Heart left ventricle (tissue), 16 donors: ENCODE results near the gene PAMR1. TPM values are rescaled to one million over a fixed set of nuclear protein-coding genes. Genes with fewer than 3 reads are reported as not detected.

Experiments used
- ATAC-seq, 4 donors: fragments of 200-7000 bp; cut with Tn5 transposase; one replicate each; pipeline ENCODE4 v1.9.1; 2020 to 2022; ENCODE audit warnings: moderate library complexity in 4 of 4, mild to moderate bottlenecking in 3 of 4, moderate number of reproducible peaks in 1 of 4
- DNase-seq, 5 donors: peaks; one replicate each; pipeline ENCODE4 v3.0.0-alpha.2; 2020
- H3K27ac ChIP-seq, 12 donors: fragments of 200-600 bp; sonication (generic) in 4 of 12; one replicate each; pipeline versions ENCODE4 v1.5.0 to v1.8.0; 2016 to 2022; ENCODE audit warnings: mild to moderate bottlenecking in 2 of 12
- H3K27me3 ChIP-seq, 9 donors: fragments of 200-600 bp; sonication (generic) in 2 of 9; one replicate each; pipeline versions ENCODE4 v1.5.1 to v1.8.0; 2016 to 2022; ENCODE audit warnings: mild to moderate bottlenecking in 3 of 9
- H3K36me3 ChIP-seq, 9 donors: fragments of 200-600 bp; sonication (generic) in 2 of 9; one replicate each; pipeline versions ENCODE4 v1.5.0 to v1.8.0; 2018 to 2022; ENCODE audit warnings: mild to moderate bottlenecking in 2 of 9
- H3K4me1 ChIP-seq, 12 donors: fragments of 200-600 bp; sonication (generic) in 4 of 12; one replicate each; pipeline versions ENCODE4 v1.5.0 to v1.8.0; 2016 to 2022; ENCODE audit warnings: mild to moderate bottlenecking in 3 of 12
- H3K4me3 ChIP-seq, 12 donors: fragments of 200-600 bp; sonication (generic) in 4 of 12; one replicate each; pipeline versions ENCODE4 v1.5.0 to v1.8.0; 2017 to 2022; ENCODE audit warnings: mild to moderate bottlenecking in 9 of 12, moderate library complexity in 4 of 12
- H3K9me3 ChIP-seq, 12 donors: fragments of 200-600 bp; sonication (generic) in 4 of 12; one replicate each; pipeline versions ENCODE4 v1.5.0 to v1.8.0; 2016 to 2022; ENCODE audit warnings: mild to moderate bottlenecking in 1 of 12
- CTCF ChIP-seq, 12 donors: fragments of 200-600 bp; sonication (generic) in 4 of 12; IDR thresholded peaks; one replicate each; pipeline versions ENCODE4 v1.5.0 to v1.8.0; 2018 to 2022; ENCODE audit warnings: antibody characterized with exemption in 12 of 12, mild to moderate bottlenecking in 5 of 12
- POLR2A ChIP-seq, 2 donors: fragments of 450-650 bp; IDR thresholded peaks; one replicate each; pipeline ENCODE4 v1.6.1; 2017; ENCODE audit warnings: antibody characterized with exemption in 2 of 2, mild to moderate bottlenecking in 2 of 2, moderate library complexity in 2 of 2
- WGBS, 4 donors: extraction: QIAGEN DNeasy Blood & Tissue Kit in 2 of 4; methylation state at CpG; one replicate each; pipeline versions ENCODE4 v1.1.5 to v1.1.7; 2013 to 2018; 5-methylcytosine and 5-hydroxymethylcytosine counted together
- intact Hi-C, 10 donors: fragments of 100-400 bp; cut with DNase I; formaldehyde crosslinking; loops; one replicate each; pipeline versions ENCODE4 v1.11.1 to v1.14.2; 2022
- polyA plus RNA-seq, 2 donors: library from polyadenylated mRNA; stranded (reverse); fragments of 200-250 nt; gene quantifications; one replicate each; pipeline ENCODE4 v1.2.3, GENCODE V29; 2013
- total RNA-seq, 9 donors: library from RNA; depleted of rRNA in 2 of 9; stranded (reverse); fragments of >200 nt in 2 of 9; fragmentation: NEBNext Ultra II Directional in 3 of 9; extraction: Animal tissue kit (Norgen Biotek cat#: 25700) in 3 of 9; gene quantifications; one replicate each; pipeline versions ENCODE4 v1.1.0 to v1.2.4, GENCODE V29; 2016 to 2023
- donor health status: ischemic (EF 13 %, LVEDD 7.1; RV severe dilation, severe dysfunction).
- donor health status: healthy with polysubstance abuse.
- donor health status: DM: no; HTN: yes; CAD: no.
- donor health status: DM: no; HTN: no; CAD: no.
- donor health status: ischemic (EF 25% LVEDD 6.9; RV normal size, moderate dysfunction).
- donor health status: ischemic (EF 25% LVEDD 5.7; RV mildly dilated, moderate dysfunction).
- donor health status: healthy.
- donor health status: DM: yes; HTN: yes; CAD: no.
- donor health status: ischemic (EF 35%, LVEDD 5.7; RV mildly dilated, moderate dysfunction).
- donor health status: nonischemic (EF 11% LVEDD 7.7; RV severe dilation, severe dysfunction).
- donor health status: DM: yes; HTN: yes; CAD: no.
- donor health status: PGD.
- donor health status: ischemic (EF 29% LVEDD 5.4; RV normal size, mild dysfunction).
- donor health status: nonischemic (EF 23%, LVEDD 6.1; RV moderate dilation, normal function).

The PAMR1 gene
- total and polyA plus RNA-seq, 11 donors, result 3.5 to 18.3 (median 7.0) TPM

- Histone ChIP-seq H3K9me3 (no peaks in the 10 kb centered on the region), H3K27me3 (no peaks in the 10 kb centered on the region), H3K27ac (peak overlapping the region in 1 of 12 donors; percentile 34), H3K36me3 (no peaks in the 10 kb centered on the region), H3K4me3 (no peak overlapping the region), H3K4me1 (peaks cover 0 to 19% (median 0%) of the 10 kb centered on the region in 12 donors)
- DNase-seq (no peak), ATAC-seq (peak in 1 of 4 donors; percentile 32)
- intact Hi-C loops, result no loop called here
- WGBS, 4 donors, result 65 to 71% (median 68%) methylated on average over 1 of the region's 1 CpG
- TF ChIP-seq POLR2A (IDR thresholded peaks at IDR 0.05), result no peak
- TF ChIP-seq CTCF (IDR thresholded peaks at IDR 0.05), result no peak
Measured at GRCh38 chr11:35553831-35554230, 28.4 kb upstream of the PAMR1 start.

DNA sequence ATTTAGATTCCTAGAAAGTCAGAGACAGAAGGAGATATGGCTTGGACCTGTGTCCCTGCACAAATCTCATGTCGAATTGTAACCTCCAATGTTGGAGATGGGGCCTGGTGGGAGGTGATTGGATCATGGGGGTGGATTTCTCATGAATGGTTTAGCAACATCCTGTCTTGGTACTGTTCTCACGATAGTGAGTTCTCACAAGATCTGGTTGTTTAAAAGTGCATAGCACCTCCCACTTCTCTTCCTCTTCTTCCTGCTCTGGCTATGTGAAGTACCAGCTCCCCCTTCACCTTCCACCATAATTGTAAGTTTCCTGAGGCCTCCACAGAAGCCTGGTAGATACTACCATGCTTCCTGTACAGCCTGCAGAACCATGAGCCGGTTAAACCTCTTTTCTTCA is 27.6 kb upstream of the PAMR1 start:
- TF ChIP-seq POLR2A (IDR thresholded peaks at IDR 0.05), result no peak
- no peak for TF ChIP-seq CTCF (IDR thresholded peaks at IDR 0.05)
- no peaks in the 10 kb centered on the region for H3K36me3 ChIP-seq
- no peak overlapping the region for H3K27ac ChIP-seq
- peaks cover 0 to 15% (median 0%) of the 10 kb centered on the region in 12 donors for H3K4me1 ChIP-seq
- H3K9me3 ChIP-seq, result no peaks in the 10 kb centered on the region
- H3K4me3 ChIP-seq, result no peak overlapping the region
- ATAC-seq (no peak), DNase-seq (no peak)
- 66 to 80% (median 77%) methylated on average over 3 of the region's 3 CpGs for WGBS, 4 donors
- intact Hi-C loops, result no loop called here
- H3K27me3 ChIP-seq, result no peaks in the 10 kb centered on the region

DNA sequence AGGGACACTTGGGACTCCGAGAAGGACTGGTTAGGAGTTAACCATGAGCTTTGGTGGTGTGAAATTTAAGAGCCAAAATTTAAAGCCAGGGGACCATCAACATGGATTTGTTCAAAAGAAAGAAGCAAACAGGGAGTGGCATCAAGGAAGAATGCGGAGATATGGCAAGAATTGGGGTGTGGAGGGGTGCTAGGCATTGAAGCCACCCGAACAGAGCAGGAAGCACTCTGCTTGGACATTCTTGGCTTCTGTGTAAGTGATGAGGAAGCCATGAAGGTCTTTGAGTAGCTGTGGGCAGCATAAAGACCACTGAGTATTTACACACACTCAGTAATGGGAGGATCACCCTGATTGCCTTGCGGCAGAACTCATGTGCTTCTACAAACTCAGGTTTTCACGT is 27.2 kb upstream of the PAMR1 start:
- intact Hi-C loops, result no loop called here
- no peaks in the 10 kb centered on the region for H3K36me3 ChIP-seq
- no peaks in the 10 kb centered on the region for H3K9me3 ChIP-seq
- DNase-seq (no peak), ATAC-seq (no peak)
- 91 to 96% (median 93%) methylated on average over 5 of the region's 5 CpGs for WGBS, 4 donors
- H3K27me3 ChIP-seq, result no peaks in the 10 kb centered on the region
- no peak for TF ChIP-seq POLR2A (IDR thresholded peaks at IDR 0.05)
- no peak for TF ChIP-seq CTCF (IDR thresholded peaks at IDR 0.05)
- H3K4me3 ChIP-seq, result no peak overlapping the region
- H3K27ac ChIP-seq, result no peak overlapping the region
- peaks cover 0 to 14% (median 0%) of the 10 kb centered on the region in 12 donors for H3K4me1 ChIP-seq

DNA sequence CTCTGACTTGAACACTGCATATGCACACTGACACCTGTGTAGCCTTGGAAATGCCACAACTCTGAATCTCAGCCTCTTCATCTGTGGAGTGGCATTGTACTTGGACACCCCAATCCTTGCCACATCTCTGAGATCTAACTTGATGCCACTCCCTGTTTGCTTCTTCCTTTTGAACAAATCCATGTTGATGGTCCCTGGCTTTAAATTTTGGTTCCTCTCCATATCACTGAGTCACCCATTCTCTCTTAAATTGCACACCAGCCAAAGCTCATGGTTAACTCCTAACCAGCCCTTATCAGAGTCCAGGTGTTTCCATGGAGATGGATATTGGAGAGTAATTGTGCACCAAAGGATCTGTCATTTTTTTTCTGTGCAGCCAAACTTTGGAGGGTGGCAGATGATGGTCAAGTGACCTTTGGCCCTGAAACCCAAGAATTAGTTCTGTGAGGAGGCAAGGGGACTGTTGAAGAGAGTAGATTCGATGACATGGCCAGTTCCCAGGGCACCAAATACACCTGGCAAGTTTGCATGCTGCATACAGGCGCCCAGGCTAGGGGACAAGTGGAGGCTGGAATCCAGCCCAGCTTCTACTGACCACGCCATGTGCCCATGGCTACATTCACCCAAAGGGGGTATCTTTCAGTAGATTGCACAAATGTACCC is 25.1 kb upstream of the PAMR1 start:
- peaks cover 0 to 2% (median 0%) of the 10 kb centered on the region in 9 donors for H3K27me3 ChIP-seq
- H3K36me3 ChIP-seq, result no peaks in the 10 kb centered on the region
- TF ChIP-seq POLR2A (IDR thresholded peaks at IDR 0.05) (no peak), CTCF (IDR thresholded peaks at IDR 0.05) (no peak)
- H3K4me1 ChIP-seq, result peaks cover 0 to 14% (median 0%) of the 10 kb centered on the region in 12 donors
- WGBS, 4 donors, result 87 to 95% (median 89%) methylated on average over 3 of the region's 3 CpGs
- DNase-seq (no peak), ATAC-seq (no peak)
- peak overlapping the region in 1 of 12 donors; percentile 6 for H3K27ac ChIP-seq
- no peak overlapping the region for H3K4me3 ChIP-seq
- intact Hi-C loops, result no loop called here
- H3K9me3 ChIP-seq, result no peaks in the 10 kb centered on the region
